ENCODE results near the gene HSP90AB1. TPM values are rescaled to one million over a fixed set of nuclear protein-coding genes. Genes with fewer than 3 reads are reported as not detected.

HSP90AB1 gene
- total and polyA plus RNA-seq, 11 donors = 375 to 1,040 (median 857) TPM

- H3K36me3 ChIP-seq = no peaks in the 10 kb centered on the region
- TF ChIP-seq, protein P1, sequence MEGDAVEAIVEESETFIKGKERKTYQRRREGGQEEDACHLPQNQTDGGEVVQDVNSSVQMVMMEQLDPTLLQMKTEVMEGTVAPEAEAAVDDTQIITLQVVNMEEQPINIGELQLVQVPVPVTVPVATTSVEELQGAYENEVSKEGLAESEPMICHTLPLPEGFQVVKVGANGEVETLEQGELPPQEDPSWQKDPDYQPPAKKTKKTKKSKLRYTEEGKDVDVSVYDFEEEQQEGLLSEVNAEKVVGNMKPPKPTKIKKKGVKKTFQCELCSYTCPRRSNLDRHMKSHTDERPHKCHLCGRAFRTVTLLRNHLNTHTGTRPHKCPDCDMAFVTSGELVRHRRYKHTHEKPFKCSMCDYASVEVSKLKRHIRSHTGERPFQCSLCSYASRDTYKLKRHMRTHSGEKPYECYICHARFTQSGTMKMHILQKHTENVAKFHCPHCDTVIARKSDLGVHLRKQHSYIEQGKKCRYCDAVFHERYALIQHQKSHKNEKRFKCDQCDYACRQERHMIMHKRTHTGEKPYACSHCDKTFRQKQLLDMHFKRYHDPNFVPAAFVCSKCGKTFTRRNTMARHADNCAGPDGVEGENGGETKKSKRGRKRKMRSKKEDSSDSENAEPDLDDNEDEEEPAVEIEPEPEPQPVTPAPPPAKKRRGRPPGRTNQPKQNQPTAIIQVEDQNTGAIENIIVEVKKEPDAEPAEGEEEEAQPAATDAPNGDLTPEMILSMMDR (IDR thresholded peaks at IDR 0.05) = no peak
- TF ChIP-seq POLR2A (IDR thresholded peaks at IDR 0.05) = no peak
- ATAC-seq = no peak
- H3K27ac ChIP-seq = peak within 1 kb of the TSS in 11 of 12 donors; percentile 87 to 99 (median 93)
- no peaks in the 10 kb centered on the region for H3K9me3 ChIP-seq
- peak within 1 kb of the TSS in 5 of 12 donors; percentile 3 to 40 (median 31) for H3K4me3 ChIP-seq
- H3K4me1 ChIP-seq = peaks cover 2 to 60% (median 48%) of the 10 kb centered on the region in 12 donors
- 36 to 50% (median 39%) methylated on average over 7 of the region's 7 CpGs for WGBS, 4 donors
- intact Hi-C loops (cut with DNase I) = loop anchor here in 2 of 10 donors (5.0 kb wide), 1 partner anchor 40 kb away; no protein-coding TSS in a partner anchor
- no peaks in the 10 kb centered on the region for H3K27me3 ChIP-seq
- DNase-seq = peak in 2 of 5 donors; percentile 36 to 68
Measured at GRCh38 chr6:44216677-44217331, 30.1 kb upstream of the HSP90AB1 start, which contains the start of gene MYMX. Gene MYMX (plus strand): TSS chr6:44216926. CDS start chr6:44217472, 546 bp downstream.

GRCh38 chr6:44217332-44218143 lies 29.4 kb upstream of the HSP90AB1 start:
- intact Hi-C loops (cut with DNase I) = loop anchor here in 2 of 10 donors (5.0 kb wide), 1 partner anchor 40 kb away; no protein-coding TSS in a partner anchor
- ATAC-seq (peak in 3 of 4 donors; percentile 1 to 13 (median 7)), DNase-seq (peak; percentile 66 to 88 (median 83))
- H3K27me3 ChIP-seq = no peaks in the 10 kb centered on the region
- H3K36me3 ChIP-seq = no peaks in the 10 kb centered on the region
- peak overlapping the region in 5 of 12 donors; percentile 3 to 40 (median 31) for H3K4me3 ChIP-seq
- peak overlapping the region in 11 of 12 donors; percentile 87 to 99 (median 93) for H3K27ac ChIP-seq
- TF ChIP-seq, protein P1 (IDR thresholded peaks at IDR 0.05) = no peak
- TF ChIP-seq POLR2A (IDR thresholded peaks at IDR 0.05) = no peak
- WGBS, 4 donors = 45 to 54% (median 49%) methylated on average over 13 to 16 of the region's 16 CpGs
- no peaks in the 10 kb centered on the region for H3K9me3 ChIP-seq
- H3K4me1 ChIP-seq = peaks cover 3 to 67% (median 55%) of the 10 kb centered on the region in 12 donors

- Histone ChIP-seq H3K36me3 (no peaks in the 10 kb centered on the region), H3K27me3 (no peaks in the 10 kb centered on the region), H3K4me1 (peaks cover 3 to 80% (median 67%) of the 10 kb centered on the region in 12 donors), H3K4me3 (peak overlapping the region; percentile 41 to 78 (median 61)), H3K27ac (peak overlapping the region; percentile 74 to 99 (median 92)), H3K9me3 (no peaks in the 10 kb centered on the region)
- TF ChIP-seq POLR2A (IDR thresholded peaks at IDR 0.05) = peak in 1 of 2 donors; percentile 73
- TF ChIP-seq, protein P1 (IDR thresholded peaks at IDR 0.05) = peak in 2 of 12 donors; percentile 9 to 17
- peak; percentile 43 to 76 (median 74) for ATAC-seq
- intact Hi-C loops (cut with DNase I) = loop anchor here in 3 of 10 donors (1.0 to 5.0 kb wide), 2 partner anchors 19 to 42 kb away; no protein-coding TSS in a partner anchor
- 1 to 2% (median 1%) methylated on average over 26 to 45 of the region's 45 CpGs for WGBS, 4 donors
- peak; percentile 90 to 94 (median 93) for DNase-seq
Measured at GRCh38 chr6:44219053-44219814, 27.7 kb upstream of the HSP90AB1 start.

Measured in heart left ventricle (tissue), 16 donors.